ENCODE results near the gene RAB7B.

DNA sequence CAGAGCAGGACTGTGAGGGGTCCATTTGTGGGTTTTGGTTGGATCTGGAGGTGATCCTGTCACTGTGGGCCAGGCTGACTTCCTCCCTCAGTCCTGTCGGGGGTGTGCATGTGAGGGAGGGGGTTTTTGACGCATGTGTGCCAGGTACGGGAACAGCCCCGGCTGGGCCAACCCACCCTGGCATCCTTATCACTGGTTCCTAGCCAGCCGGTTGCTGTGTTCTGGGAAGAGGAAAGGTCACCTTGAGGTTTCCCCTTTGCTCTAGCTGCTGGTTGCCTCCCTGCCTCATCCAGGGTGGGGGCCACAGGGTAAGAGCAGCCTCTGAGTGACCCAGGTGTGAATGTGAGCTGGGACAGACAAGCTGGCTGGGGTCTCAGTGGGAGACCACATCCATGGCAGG lies 62.5 kb downstream of the RAB7B start:
- no peak for TF ChIP-seq CTCF (IDR thresholded peaks at IDR 0.05; ENCODE audit: low read depth, low read length, poor library complexity, severe bottlenecking)
- TF ChIP-seq EZH2phosphoT487 (IDR thresholded peaks at IDR 0.05; ENCODE audit: borderline replicate concordance, low read length), result no peak
